NCI-H2227 treated with DMSO at 0.1 percent for 48 hours (cell line): Measurements from ENCODE around the gene FANCI.

ENCODE experiments used
- DNase-seq: peaks from one replicate; lab custom pipeline; 2025; lab: John Stamatoyannopoulos, UW

The FANCI gene

GRCh38 chr15:89361451-89362202 lies 117.8 kb downstream of the FANCI start:
- DNase-seq, result peak; percentile 15

GRCh38 chr15:89362203-89363101 lies 118.7 kb downstream of the FANCI start:
- peak; percentile 51 for DNase-seq

GRCh38 chr15:89363133-89363532 lies 119.4 kb downstream of the FANCI start:
- no peak for DNase-seq

- no peak for DNase-seq
Observed at GRCh38 chr15:89363770-89364169, 120.0 kb downstream of the FANCI start.

- no peak for DNase-seq
Observed at GRCh38 chr15:89364341-89364740, 120.6 kb downstream of the FANCI start.

GRCh38 chr15:89364741-89365450 lies 121.1 kb downstream of the FANCI start:
- DNase-seq, result no peak

- DNase-seq, result no peak
Observed at GRCh38 chr15:89365462-89366065, 121.8 kb downstream of the FANCI start.
